ENCODE results near the gene CSRP2. TPM values are rescaled to one million over a fixed set of nuclear protein-coding genes. Genes with fewer than 3 reads are reported as not detected.

Gene CSRP2
- polyA plus RNA-seq, 4 donors = 76.0 to 107 (median 87.4) TPM

Other genes with a start within 250 kb of the CSRP2 start
- 10 to 100 TPM; 58.0 to 91.5 (median 69.6) TPM for gene ZDHHC17, start 114.9 kb downstream of the CSRP2 start, polyA plus RNA-seq (ENCODE audit: insufficient read length in 4 of 4)
- 1 to 10 TPM; 5.2 to 9.3 (median 7.8) TPM for gene E2F7, start 186.6 kb upstream of the CSRP2 start, polyA plus RNA-seq (ENCODE audit: insufficient read length in 4 of 4)